Stomach (tissue), 9 donors: ENCODE data around the gene RNF207. TPM values are rescaled to one million over a fixed set of nuclear protein-coding genes. Genes with fewer than 3 reads are reported as not detected.

Source experiments
- DNase-seq, 2 donors: peaks; one replicate each; pipeline versions ENCODE4 v3.0.0 to v3.0.0-alpha.2; 2013 to 2019
- H3K27ac ChIP-seq, 5 donors: fragments of 200-600 bp in 4 of 5; sonication (generic) in 4 of 5; one replicate each; pipeline ENCODE4 v1.5.1; 2013 to 2019; ENCODE audit warnings: mild to moderate bottlenecking in 1 of 5, moderate library complexity in 1 of 5
- H3K27me3 ChIP-seq, 3 donors: fragments of 200-600 bp; sonication (generic); one replicate each; pipeline ENCODE4 v1.5.1; 2017 to 2019; ENCODE audit warnings: mixed run types in 1 of 3
- H3K36me3 ChIP-seq, 4 donors: fragments of 200-600 bp; sonication (generic); 1 replicate in 3 of 4; 2 replicates in 1 of 4; pipeline ENCODE4 v1.5.1; 2016 to 2019
- H3K4me1 ChIP-seq, 4 donors: fragments of 200-600 bp; sonication (generic); one replicate each; pipeline ENCODE4 v1.5.1; 2016 to 2019
- H3K4me3 ChIP-seq, 4 donors: fragments of 200-600 bp; sonication (generic) in 3 of 4; one replicate each; pipeline ENCODE4 v1.5.1; 2016 to 2019; ENCODE audit warnings: mild to moderate bottlenecking in 1 of 4
- H3K9me3 ChIP-seq, 4 donors: fragments of 200-600 bp; sonication (generic); one replicate each; pipeline ENCODE4 v1.5.1; 2016 to 2019
- EP300 ChIP-seq: sonication (generic); formaldehyde crosslinking; IDR thresholded peaks from one replicate; pipeline ENCODE4 v1.6.1; 2017; ENCODE audit warnings: antibody characterized with exemption
- POLR2A ChIP-seq, 4 donors: fragments of 450-650 bp; IDR thresholded peaks; one replicate each; pipeline ENCODE4 v1.6.1; 2016; ENCODE audit warnings: antibody characterized with exemption in 4 of 4, control low read depth in 2 of 4, mild to moderate bottlenecking in 1 of 4, moderate library complexity in 1 of 4
- POLR2AphosphoS5 ChIP-seq, 3 donors: sonication (generic); formaldehyde crosslinking; IDR thresholded peaks; one replicate each; pipeline ENCODE4 v1.6.1; 2016; ENCODE audit warnings: antibody characterized with exemption in 3 of 3
- WGBS, 5 donors: extraction: QIAGEN DNeasy Blood & Tissue Kit in 3 of 5; methylation state at CpG; one replicate each; pipeline versions ENCODE4 v1.1.5 to v1.1.7; 2013 to 2018; 5-methylcytosine and 5-hydroxymethylcytosine counted together
- intact Hi-C: fragments of 100-400 bp; cut with DNase I; formaldehyde crosslinking; loops from one replicate; pipeline ENCODE4 v1.15.1; 2023; ENCODE audit warnings: low total_unique reads
- polyA plus RNA-seq, 3 donors: library from polyadenylated mRNA; stranded (reverse); fragments of 200-250 nt; gene quantifications; one replicate each; pipeline ENCODE4 v1.2.3, GENCODE V29; 2013
- total RNA-seq, 5 donors: library from RNA; depleted of rRNA; stranded (reverse); fragments of >200 nt; gene quantifications; one replicate each; pipeline versions ENCODE4 v1.1.0 to v1.2.3, GENCODE V29; 2014 to 2016
- TF ChIP-seq, protein P1 (sequence below), 7 experiments: fragments of 450-650 bp in 4 of 7; fragments of 200-600 bp in 3 of 7; sonication (generic) in 3 of 7; IDR thresholded peaks; one replicate each; pipeline ENCODE4 v1.5.1; 2016 to 2019; ENCODE audit warnings: antibody characterized with exemption in 7 of 7, control low read depth in 2 of 7, mild to moderate bottlenecking in 1 of 7
- donor health status: healthy with polysubstance abuse.
- donor health status: Bipolar disorder and iron deficiency.
- donor health status: healthy.

Gene RNF207
- total and polyA plus RNA-seq, 8 donors = 1.5 to 112 (median 21.8) TPM

DNA sequence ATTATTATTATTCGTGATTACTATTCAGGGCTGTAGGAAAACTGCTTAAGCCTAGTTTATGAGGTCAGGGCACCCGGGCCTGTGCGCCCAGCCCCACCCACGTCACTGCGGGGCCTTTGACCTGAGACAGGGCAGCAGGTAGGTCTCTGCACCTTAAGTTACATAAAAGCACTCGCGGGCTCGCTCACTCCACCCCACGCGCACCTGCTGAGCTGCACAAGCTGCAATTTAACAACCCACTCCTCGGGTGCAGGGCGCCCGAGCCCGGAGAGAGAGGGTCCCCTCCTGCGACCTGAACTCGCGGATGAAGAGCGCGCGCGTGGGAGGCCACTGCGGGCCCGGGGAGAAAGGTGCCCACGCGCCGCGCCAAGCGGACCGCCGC lies 29.4 kb downstream of the RNF207 start:
- DNase-seq = no peak
- H3K4me1 ChIP-seq = peaks cover 11 to 26% (median 17%) of the 10 kb centered on the region in 4 donors
- TF ChIP-seq POLR2AphosphoS5 (IDR thresholded peaks at IDR 0.05) = no peak
- TF ChIP-seq, protein P1, sequence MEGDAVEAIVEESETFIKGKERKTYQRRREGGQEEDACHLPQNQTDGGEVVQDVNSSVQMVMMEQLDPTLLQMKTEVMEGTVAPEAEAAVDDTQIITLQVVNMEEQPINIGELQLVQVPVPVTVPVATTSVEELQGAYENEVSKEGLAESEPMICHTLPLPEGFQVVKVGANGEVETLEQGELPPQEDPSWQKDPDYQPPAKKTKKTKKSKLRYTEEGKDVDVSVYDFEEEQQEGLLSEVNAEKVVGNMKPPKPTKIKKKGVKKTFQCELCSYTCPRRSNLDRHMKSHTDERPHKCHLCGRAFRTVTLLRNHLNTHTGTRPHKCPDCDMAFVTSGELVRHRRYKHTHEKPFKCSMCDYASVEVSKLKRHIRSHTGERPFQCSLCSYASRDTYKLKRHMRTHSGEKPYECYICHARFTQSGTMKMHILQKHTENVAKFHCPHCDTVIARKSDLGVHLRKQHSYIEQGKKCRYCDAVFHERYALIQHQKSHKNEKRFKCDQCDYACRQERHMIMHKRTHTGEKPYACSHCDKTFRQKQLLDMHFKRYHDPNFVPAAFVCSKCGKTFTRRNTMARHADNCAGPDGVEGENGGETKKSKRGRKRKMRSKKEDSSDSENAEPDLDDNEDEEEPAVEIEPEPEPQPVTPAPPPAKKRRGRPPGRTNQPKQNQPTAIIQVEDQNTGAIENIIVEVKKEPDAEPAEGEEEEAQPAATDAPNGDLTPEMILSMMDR (IDR thresholded peaks at IDR 0.05) = no peak
- no peak for TF ChIP-seq EP300
- TF ChIP-seq POLR2A (IDR thresholded peaks at IDR 0.05) = no peak
- peaks cover 0 to 27% (median 9%) of the 10 kb centered on the region in 3 donors for H3K27me3 ChIP-seq
- intact Hi-C loops = no loop called here
- peaks cover 19 to 38% (median 36%) of the 10 kb centered on the region in 4 donors for H3K36me3 ChIP-seq
- WGBS, 5 donors = 0 to 2% (median 1%) methylated on average over 8 to 30 of the region's 30 CpGs
- no peaks in the 10 kb centered on the region for H3K9me3 ChIP-seq
- H3K4me3 ChIP-seq = peak overlapping the region; percentile 83 to 89 (median 84)
- H3K27ac ChIP-seq = peak overlapping the region in 4 of 5 donors; percentile 37 to 87 (median 81)

DNA sequence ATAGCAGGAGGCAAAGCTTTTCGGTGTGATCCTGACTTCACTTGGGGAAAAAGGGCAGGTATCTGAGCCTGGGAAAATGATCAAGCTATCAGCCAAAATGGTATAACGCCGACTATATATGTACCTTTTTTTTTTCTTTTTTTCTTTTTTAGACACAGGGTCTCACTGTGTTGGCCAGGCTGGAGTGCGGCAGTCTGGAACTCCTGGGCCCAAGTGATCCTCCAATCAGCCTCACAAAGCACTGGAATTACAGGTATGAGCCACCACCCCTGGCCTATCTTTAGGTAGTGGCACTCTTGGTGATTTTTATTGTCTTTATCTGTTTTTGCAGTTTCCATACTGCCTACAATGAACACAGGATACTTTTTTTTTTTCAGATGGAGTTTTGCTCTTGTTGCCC lies 31.2 kb downstream of the RNF207 start:
- intact Hi-C loops = no loop called here
- no peak overlapping the region for H3K27ac ChIP-seq
- peaks cover 17 to 35% (median 26%) of the 10 kb centered on the region in 4 donors for H3K4me1 ChIP-seq
- no peaks in the 10 kb centered on the region for H3K9me3 ChIP-seq
- peaks cover 12 to 20% (median 18%) of the 10 kb centered on the region in 4 donors for H3K36me3 ChIP-seq
- TF ChIP-seq, protein P1 (IDR thresholded peaks at IDR 0.05) = no peak
- TF ChIP-seq POLR2AphosphoS5 (IDR thresholded peaks at IDR 0.05) = no peak
- TF ChIP-seq POLR2A (IDR thresholded peaks at IDR 0.05) = no peak
- TF ChIP-seq EP300 = no peak
- H3K4me3 ChIP-seq = no peak overlapping the region
- no peak for DNase-seq
- peaks cover 0 to 45% (median 25%) of the 10 kb centered on the region in 3 donors for H3K27me3 ChIP-seq
- WGBS, 5 donors = 85 to 94% (median 91%) methylated on average over 4 of the region's 4 CpGs

DNA sequence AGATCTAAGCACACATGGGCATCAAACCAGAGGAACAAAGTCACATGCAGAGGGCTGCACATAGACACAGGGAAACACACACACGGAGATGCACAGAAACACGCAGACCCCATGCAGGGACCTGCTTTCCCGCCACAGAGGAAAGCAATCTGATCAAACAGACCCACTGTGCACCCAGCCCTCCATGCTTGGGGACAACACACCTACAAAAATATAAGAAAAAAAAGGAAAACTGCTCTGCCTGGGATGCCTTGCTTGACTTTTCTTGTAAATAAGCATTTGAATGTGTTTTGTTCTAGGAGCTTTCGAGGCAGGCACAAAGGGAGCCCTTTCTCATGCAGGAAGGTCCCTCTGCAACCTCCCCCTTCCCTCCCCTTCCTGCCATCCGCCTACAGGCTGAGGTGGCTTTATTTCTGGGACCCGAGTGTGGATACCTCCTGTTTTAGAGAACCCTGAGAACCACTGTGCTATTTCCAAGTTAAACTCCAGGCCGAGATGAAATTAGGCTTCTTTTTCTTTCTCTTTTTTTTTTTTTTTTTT lies 33.4 kb downstream of the RNF207 start:
- peaks cover 10 to 67% (median 46%) of the 10 kb centered on the region in 3 donors for H3K27me3 ChIP-seq
- peaks cover 0 to under 1% (median 0%) of the 10 kb centered on the region in 4 donors for H3K36me3 ChIP-seq
- no peaks in the 10 kb centered on the region for H3K9me3 ChIP-seq
- 29 to 44% (median 40%) methylated on average over 7 of the region's 7 CpGs for WGBS, 5 donors
- H3K4me3 ChIP-seq = no peak overlapping the region
- H3K4me1 ChIP-seq = peaks cover 23 to 35% (median 32%) of the 10 kb centered on the region in 4 donors
- intact Hi-C loops = no loop called here
- no peak for TF ChIP-seq POLR2A (IDR thresholded peaks at IDR 0.05)
- no peak for TF ChIP-seq EP300
- no peak for TF ChIP-seq POLR2AphosphoS5 (IDR thresholded peaks at IDR 0.05)
- TF ChIP-seq, protein P1 (IDR thresholded peaks at IDR 0.05) = no peak
- no peak for DNase-seq
- H3K27ac ChIP-seq = no peak overlapping the region

DNA sequence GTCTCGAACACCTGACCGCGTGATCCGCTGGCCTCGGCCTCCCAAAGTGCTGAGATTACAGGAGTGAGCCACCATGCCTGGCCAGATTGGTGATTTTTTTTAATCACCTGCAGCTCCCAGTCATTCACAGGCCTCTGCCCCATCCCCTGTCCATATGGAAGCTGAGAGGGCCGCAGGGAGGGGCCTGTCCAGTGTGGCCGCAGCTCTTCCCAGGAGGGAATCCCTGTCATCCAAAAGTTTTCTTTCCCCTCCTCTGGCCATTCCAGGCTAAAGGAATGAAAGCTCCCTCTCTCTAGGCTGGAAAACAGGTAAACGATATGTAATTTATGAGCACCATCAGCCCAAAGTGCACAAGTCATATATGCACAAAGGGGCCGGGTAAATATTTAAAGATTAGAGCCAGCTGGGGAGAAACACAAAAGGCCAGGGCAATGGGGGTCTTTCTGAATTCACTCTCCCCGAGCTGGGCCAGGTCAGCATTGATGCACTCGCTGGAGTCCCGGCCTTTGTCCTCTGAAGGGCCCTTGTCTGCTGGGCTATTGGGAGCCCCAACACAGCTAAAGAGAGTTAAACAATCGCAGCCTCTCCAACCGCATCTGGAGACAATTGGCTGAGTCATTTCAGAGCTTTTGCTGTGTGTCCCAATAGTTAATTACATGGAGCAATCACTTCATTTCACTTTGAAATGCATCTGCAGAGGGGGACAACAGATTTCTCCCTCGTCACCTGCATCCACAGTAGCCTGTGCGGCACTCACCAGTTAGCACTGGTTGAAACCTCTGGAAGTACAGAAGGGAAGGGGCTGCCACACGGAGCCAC lies 34.2 kb downstream of the RNF207 start:
- DNase-seq = no peak
- TF ChIP-seq POLR2AphosphoS5 (IDR thresholded peaks at IDR 0.05) (no peak), POLR2A (IDR thresholded peaks at IDR 0.05) (no peak), EP300 (no peak)
- TF ChIP-seq, protein P1 (IDR thresholded peaks at IDR 0.05) = no peak
- no peak overlapping the region for H3K27ac ChIP-seq
- no peak overlapping the region for H3K4me3 ChIP-seq
- 32 to 59% (median 42%) methylated on average over 14 to 17 of the region's 17 CpGs for WGBS, 5 donors
- no peaks in the 10 kb centered on the region for H3K36me3 ChIP-seq
- H3K4me1 ChIP-seq = peaks cover 15 to 35% (median 30%) of the 10 kb centered on the region in 4 donors
- intact Hi-C loops = loop anchor here (10.0 kb wide), 2 partner anchors 165 to 185 kb away; no protein-coding TSS in a partner anchor
- H3K27me3 ChIP-seq = peaks cover 15 to 75% (median 55%) of the 10 kb centered on the region in 3 donors
- H3K9me3 ChIP-seq = no peaks in the 10 kb centered on the region
